ENCODE measurements around the gene TMEM63B. TPM values are rescaled to one million over a fixed set of nuclear protein-coding genes. Genes with fewer than 3 reads are reported as not detected.
A peak's percentile ranks its signal among the peaks of the same experiment; 100 is the strongest.
"Not testable (repeated sequence)": the region's sequence is repeated elsewhere in the genome, so short reads cannot be mapped to it uniquely, and the experiment has no call there.

Gene TMEM63B
- total RNA-seq, 1 donor from 2014 or later: 54.9 TPM

DNA sequence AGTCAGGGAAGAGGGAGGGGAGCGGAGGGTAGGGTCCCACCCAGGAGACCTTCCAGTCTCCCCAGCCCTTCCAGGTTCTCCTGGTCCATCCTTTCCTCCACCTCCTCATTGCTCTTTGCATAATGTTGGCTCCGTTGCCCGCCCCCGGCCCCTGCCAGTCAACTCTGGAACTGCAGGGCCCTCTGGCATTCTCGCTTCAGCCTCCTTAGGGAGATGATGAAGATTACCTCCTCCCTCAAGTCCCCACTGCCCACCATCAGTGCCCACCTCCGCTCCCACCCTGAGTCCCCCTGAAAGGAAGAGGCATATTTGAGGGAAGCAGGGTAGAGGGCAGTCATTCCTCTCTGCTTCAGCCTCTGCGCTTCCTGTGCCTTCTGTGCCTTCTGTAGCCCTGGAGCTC is 8.5 kb downstream of the TMEM63B start:
- TF ChIP-seq, protein P1, sequence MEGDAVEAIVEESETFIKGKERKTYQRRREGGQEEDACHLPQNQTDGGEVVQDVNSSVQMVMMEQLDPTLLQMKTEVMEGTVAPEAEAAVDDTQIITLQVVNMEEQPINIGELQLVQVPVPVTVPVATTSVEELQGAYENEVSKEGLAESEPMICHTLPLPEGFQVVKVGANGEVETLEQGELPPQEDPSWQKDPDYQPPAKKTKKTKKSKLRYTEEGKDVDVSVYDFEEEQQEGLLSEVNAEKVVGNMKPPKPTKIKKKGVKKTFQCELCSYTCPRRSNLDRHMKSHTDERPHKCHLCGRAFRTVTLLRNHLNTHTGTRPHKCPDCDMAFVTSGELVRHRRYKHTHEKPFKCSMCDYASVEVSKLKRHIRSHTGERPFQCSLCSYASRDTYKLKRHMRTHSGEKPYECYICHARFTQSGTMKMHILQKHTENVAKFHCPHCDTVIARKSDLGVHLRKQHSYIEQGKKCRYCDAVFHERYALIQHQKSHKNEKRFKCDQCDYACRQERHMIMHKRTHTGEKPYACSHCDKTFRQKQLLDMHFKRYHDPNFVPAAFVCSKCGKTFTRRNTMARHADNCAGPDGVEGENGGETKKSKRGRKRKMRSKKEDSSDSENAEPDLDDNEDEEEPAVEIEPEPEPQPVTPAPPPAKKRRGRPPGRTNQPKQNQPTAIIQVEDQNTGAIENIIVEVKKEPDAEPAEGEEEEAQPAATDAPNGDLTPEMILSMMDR (IDR thresholded peaks at IDR 0.05; ENCODE audit: unreplicated experiment): peak; percentile 16
- Mint-ChIP-seq H3K4me1 (peaks cover 31% of the 10 kb centered on the region), H3K27me3 (ENCODE audit: low read depth) (no peaks in the 10 kb centered on the region), H3K36me3 (peaks cover 15% of the 10 kb centered on the region), H3K27ac (peak overlapping the region; percentile 91), H3K4me3 (no peak overlapping the region), H3K9me3 (no peaks in the 10 kb centered on the region)
- no peak for DNase-seq (ENCODE audit: low spot score in 2 of 2, unreplicated experiment in 2 of 2)

DNA sequence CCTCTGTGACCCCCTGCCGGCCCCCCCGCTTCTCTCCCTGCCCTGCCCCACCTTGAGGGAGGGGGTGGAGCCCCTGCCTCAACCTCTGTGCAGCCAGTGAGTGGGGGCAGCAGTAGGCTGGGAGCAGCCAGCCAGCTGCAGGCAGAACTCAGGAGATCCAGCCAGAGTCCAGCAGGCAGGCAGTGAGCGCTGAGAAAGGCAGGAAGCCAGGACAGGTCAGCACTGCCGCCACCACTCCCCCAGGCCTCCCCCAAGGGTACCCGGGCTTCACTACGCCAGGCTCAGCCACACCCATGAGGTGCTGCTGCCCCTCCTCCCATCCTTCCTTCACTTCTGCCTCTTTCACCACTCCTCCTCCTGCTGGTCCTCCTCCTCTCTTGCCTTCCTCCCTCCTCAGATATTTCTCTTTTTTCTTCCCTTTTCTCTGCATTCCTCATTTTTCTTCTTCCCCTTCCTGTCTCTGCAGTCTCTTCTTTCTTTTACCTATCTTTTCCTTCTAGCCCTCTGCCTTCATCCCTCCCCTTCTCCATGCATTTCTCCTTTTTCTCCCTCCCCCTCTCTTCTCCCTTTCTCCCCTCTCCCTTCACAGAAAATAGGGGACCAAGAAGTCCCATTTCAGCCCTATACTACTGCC is 11.5 kb downstream of the TMEM63B start:
- TF ChIP-seq, protein P1 (IDR thresholded peaks at IDR 0.05; ENCODE audit: unreplicated experiment): no peak
- Mint-ChIP-seq H3K9me3 (no peaks in the 10 kb centered on the region), H3K27me3 (ENCODE audit: low read depth) (no peaks in the 10 kb centered on the region), H3K27ac (no peak overlapping the region), H3K36me3 (peaks cover 27% of the 10 kb centered on the region), H3K4me1 (peaks cover 23% of the 10 kb centered on the region), H3K4me3 (no peak overlapping the region)
- DNase-seq (ENCODE audit: low spot score in 2 of 2, unreplicated experiment in 2 of 2): no peak

DNA sequence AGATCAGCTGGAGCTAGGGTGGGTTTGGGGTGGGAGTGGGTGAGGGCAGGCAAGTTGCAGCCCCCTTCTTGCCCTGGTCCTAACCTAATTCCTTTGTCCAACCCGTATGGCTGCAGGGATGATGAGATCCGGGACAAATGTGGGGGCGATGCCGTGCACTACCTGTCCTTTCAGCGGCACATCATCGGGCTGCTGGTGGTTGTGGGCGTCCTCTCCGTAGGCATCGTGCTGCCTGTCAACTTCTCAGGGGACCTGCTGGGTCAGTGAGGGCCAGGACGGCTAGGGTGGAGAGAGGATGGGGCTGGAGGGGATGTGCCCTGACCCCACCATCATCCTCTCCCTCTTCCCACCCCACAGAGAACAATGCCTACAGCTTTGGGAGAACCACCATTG is 12.0 kb downstream of the TMEM63B start:
- no peaks in the 10 kb centered on the region for H3K27me3 Mint-ChIP-seq (ENCODE audit: low read depth)
- H3K9me3 Mint-ChIP-seq: no peaks in the 10 kb centered on the region
- DNase-seq (ENCODE audit: low spot score in 2 of 2, unreplicated experiment in 2 of 2): no peak
- no peak overlapping the region for H3K4me3 Mint-ChIP-seq
- H3K4me1 Mint-ChIP-seq: peaks cover 18% of the 10 kb centered on the region
- H3K27ac Mint-ChIP-seq: no peak overlapping the region
- TF ChIP-seq, protein P1 (IDR thresholded peaks at IDR 0.05; ENCODE audit: unreplicated experiment): no peak
- peaks cover 27% of the 10 kb centered on the region for H3K36me3 Mint-ChIP-seq

DNA sequence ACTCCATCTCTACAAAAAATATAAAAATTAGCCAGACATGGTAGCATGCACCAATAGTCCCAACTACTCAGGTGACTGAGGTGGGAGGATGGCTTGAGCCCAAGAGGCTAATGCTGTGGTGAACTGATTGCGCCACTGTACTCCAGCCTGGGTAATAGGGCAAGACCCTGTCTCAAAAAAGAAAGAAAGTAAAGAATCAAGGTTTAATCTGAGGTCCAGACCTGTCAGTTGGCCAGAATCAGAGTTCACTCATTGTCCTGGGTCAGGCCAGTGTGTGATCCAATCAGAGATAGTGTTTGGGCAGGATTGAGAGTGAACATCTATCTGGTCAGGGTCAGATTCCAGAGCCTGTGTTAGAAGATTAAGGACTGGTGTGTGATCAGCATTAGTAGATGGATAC is 15.5 kb downstream of the TMEM63B start:
- no peak for DNase-seq (ENCODE audit: low spot score in 2 of 2, unreplicated experiment in 2 of 2)
- no peaks in the 10 kb centered on the region for H3K9me3 Mint-ChIP-seq
- H3K27ac Mint-ChIP-seq: no peak overlapping the region
- no peak overlapping the region for H3K4me3 Mint-ChIP-seq
- TF ChIP-seq, protein P1 (IDR thresholded peaks at IDR 0.05; ENCODE audit: unreplicated experiment): no peak
- H3K36me3 Mint-ChIP-seq: peaks cover 36% of the 10 kb centered on the region
- H3K4me1 Mint-ChIP-seq: no peaks in the 10 kb centered on the region
- no peaks in the 10 kb centered on the region for H3K27me3 Mint-ChIP-seq (ENCODE audit: low read depth)

DNA sequence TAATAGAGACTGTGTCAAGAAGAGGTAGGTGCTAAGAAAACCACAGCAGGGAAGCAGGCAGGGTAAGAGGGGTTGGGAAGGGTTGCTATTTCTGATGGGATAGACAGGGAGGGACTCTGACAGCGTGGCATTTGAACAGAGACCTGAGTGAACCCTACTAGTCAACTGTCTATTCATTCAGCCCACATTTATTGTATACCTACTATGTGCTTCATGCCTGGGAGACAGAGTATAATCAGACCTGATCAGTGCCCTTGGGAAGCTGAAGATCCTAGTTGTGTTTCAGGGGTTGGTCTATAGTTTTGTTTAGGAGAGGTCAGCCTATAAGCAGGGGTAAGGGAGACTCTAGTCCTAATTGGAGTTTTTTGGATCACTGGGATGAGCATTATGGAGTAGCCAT is 16.4 kb downstream of the TMEM63B start:
- H3K27me3 Mint-ChIP-seq (ENCODE audit: low read depth): no peaks in the 10 kb centered on the region
- no peaks in the 10 kb centered on the region for H3K4me1 Mint-ChIP-seq
- H3K9me3 Mint-ChIP-seq: no peaks in the 10 kb centered on the region
- peaks cover 37% of the 10 kb centered on the region for H3K36me3 Mint-ChIP-seq
- H3K27ac Mint-ChIP-seq: no peak overlapping the region
- TF ChIP-seq, protein P1 (IDR thresholded peaks at IDR 0.05; ENCODE audit: unreplicated experiment): no peak
- no peak for DNase-seq (ENCODE audit: low spot score in 2 of 2, unreplicated experiment in 2 of 2)
- no peak overlapping the region for H3K4me3 Mint-ChIP-seq

DNA sequence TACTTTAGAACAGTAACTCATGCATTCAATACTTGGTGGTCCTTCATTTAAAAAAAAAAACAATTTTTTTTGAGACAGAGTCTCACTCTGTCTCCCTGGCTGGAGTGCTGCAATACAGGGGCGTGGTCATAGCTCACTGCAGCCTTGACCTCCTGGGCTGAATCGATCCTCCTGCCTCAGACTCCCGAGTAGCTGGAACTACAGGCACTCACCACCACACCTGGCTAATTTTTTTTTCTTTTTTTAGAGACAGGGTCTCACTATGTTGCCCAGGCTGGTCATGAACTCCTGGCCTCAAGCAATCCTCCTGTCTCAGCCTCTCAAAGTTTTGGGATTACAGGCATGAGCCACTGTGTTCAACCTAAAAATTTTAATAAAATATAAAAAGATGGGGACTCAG is 17.2 kb downstream of the TMEM63B start:
- not testable (repeated sequence) for DNase-seq (ENCODE audit: low spot score in 2 of 2, unreplicated experiment in 2 of 2); H3K27me3 Mint-ChIP-seq (ENCODE audit: low read depth); H3K9me3 Mint-ChIP-seq; H3K4me1 Mint-ChIP-seq; H3K4me3 Mint-ChIP-seq; H3K27ac Mint-ChIP-seq
- peaks cover 40% of the 10 kb centered on the region for H3K36me3 Mint-ChIP-seq
